Measurements from ENCODE around the gene IRGC.
A peak's percentile ranks its signal among the peaks of the same experiment; 100 is the strongest.

The IRGC gene

DNA sequence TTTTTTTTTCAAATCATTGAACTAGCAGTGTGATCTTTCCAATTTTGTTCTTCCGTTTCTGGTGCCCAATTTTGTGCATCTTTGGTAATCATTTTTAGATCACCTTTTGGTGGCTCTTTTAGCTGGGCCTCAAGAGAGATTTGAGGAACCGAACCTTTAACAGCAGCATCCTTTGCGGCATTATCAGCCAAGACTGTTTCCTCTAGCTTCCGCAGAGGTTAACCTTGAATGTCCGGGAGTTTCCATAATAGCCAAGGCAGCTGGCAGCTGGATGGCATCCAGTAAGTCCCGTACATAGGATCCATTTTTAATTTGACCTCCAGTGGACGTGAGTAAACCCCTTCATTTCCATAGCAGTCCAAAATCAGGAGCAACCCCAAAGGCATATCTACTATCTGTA lies 9.6 kb downstream of the IRGC start:
- peak; percentile 33 for DNase-seq

DNA sequence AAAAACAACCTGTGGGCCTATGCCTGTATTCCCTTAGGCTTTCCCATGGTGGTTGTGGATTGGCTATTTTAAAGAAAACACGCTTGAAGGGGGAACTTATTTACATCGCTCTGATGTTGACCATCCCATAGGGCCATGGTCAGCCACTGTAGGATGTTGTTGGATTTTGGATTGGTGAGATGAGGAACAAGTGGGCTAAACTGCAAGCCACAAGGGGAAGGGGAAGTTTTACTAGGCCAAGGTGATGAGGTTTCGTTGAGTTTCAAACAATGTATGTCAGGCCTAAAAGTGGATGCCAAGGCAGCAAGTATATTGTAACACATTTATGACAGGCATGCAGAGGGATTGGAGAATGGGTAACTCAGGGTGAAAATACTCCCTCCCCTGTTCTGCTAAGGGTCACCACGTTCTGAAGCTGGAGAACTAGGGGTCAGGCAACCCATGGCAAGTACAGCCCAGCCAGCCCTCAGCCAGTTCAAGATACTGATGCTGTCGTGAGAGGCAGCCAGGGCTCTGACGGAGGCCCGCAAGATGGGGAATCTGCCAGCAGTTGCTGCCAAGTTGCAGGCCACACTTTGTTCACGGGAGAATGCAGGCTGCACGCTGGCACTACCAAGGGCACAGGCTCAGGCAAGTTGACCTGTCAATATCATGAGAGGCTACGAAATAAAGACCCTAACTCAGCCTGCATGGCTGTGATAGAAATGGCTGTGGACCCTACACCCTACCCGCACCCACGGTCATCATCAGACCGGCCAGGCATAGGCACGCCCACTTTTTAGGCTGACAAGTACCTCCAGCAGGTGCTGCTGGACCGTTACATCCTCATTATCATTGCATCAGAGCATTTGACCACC lies 11.1 kb downstream of the IRGC start:
- DNase-seq = no peak

DNA sequence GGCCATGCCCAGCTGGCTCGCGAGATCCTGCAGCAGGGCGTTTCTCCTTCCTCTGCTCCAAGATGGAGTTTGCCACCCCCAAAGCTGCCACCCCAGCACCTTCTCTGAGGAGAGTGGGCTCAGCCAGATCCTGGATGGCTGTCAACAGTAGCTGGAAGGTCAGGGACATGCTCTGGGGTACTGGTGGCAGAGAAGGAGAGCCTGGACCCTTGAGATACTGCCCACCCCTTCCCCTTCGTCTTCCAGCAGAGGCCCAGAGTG lies 11.6 kb downstream of the IRGC start:
- no peak for DNase-seq

DNA sequence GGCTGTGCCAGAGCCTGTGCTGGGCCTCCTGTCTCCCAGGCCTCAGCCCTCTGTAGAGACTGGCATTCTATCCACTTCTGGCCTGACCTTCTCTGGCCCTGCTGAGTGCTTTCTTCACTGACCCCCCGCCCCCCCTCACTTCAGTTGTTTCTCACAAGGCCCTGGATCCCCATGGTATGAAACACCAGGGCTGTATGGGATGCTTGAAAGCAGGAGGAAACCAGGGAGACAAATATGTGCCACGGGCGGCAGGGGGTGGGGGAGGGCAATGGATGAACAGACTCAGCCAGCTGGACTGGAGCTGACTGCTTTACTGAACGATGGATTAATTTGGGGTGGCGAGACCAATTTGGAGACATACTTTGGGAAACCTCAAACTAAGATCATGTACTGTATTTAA lies 14.0 kb downstream of the IRGC start:
- no peak for DNase-seq

DNA sequence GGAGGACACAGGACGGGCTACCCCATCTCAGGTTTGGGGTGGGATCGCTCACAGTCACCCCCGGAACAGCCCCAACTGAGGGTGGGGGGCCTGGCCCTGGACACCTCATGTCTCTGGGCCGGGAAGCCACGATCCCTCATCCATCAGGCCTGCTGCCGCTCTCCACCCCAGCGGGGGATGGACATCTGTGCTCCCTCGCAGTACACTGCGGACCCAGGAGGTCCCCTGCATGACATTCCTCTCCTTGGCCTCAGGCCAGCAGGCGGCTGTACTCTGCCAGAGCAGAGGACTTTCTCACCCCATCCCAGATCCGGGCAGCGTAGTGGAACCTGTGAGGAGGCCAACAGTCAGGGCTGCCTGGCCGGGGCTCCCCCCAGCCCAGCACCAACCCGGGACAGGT lies 15.5 kb downstream of the IRGC start:
- no peak for DNase-seq

DNA sequence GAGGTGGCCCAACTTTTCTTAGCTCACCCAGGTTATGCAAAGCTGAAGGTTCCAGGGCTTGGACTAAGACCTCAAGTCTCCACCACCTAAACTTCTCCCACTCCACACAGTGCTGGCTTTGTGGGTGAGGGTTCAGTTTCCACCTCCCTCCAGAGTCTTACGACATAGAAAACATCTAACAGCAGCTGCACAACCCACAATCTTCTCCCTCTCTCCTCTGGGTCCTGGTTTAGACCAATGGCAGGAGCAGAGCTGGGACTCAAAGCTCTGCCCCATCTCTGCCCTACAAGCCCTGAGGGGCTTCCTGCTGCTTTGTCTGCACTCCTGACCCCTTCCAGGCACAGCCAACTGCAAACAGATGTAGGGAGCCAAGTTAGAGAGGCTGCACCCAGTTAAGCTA lies 16.0 kb downstream of the IRGC start:
- DNase-seq = no peak

DNA sequence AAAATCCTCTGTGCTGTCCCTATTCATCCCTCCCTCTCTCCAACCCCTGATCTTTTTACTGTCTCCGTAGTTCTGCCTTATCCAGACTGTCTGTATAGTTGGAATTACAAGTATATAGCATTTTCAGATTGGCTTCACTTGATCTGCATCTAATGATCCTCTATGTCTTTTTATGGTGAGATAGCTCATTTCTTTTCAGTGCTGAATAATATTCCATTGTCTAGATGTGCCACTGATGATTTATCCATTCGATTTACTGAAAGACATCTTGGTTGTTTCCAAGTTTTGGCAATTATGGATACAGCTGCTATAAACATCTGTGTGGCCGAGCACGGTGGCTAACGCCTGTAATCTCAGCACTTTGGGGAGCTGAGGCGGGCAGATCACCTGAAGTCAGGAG lies 19.1 kb downstream of the IRGC start:
- no peak for DNase-seq

DNA sequence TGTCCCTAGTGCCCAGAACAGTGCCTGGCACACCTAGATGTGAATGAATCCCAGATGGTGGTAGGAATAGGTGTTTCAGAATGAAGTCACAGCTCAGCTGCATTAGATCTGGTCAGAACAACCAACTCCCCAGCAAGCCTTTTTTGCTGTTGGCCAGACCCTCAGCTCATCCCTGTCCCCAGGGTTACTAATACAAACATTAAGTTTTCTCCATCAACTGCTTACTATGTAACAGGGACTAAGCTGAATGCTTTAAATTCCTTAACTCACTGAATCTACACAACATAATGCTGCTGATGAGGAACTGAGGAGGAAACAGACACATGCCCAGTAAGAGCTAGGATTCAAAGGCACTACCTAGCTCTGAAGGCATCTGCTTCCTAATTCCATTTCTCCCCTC lies 20.1 kb downstream of the IRGC start:
- DNase-seq = no peak

DNA sequence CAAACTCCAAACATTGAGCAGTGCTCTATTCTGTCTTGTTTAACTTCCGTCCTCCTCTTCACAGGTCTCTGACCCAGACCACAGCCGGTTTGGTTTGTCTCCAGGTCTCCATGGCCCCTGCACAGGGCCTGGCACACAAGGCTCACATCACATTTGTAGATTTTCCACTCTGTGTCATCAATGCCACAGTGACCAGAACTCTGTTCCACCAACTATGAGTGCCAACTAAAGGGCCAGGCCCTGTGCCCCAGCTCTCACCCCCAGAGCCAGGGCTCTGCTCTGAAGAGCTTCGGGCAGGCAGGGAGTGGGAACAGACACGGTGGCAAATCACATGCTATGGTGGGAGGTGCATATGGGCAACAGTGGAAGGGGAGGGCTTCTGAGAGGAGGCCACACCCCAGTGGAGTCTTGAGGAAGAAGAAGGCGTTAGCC lies 22.9 kb downstream of the IRGC start:
- peak; percentile 82 for DNase-seq

DNA sequence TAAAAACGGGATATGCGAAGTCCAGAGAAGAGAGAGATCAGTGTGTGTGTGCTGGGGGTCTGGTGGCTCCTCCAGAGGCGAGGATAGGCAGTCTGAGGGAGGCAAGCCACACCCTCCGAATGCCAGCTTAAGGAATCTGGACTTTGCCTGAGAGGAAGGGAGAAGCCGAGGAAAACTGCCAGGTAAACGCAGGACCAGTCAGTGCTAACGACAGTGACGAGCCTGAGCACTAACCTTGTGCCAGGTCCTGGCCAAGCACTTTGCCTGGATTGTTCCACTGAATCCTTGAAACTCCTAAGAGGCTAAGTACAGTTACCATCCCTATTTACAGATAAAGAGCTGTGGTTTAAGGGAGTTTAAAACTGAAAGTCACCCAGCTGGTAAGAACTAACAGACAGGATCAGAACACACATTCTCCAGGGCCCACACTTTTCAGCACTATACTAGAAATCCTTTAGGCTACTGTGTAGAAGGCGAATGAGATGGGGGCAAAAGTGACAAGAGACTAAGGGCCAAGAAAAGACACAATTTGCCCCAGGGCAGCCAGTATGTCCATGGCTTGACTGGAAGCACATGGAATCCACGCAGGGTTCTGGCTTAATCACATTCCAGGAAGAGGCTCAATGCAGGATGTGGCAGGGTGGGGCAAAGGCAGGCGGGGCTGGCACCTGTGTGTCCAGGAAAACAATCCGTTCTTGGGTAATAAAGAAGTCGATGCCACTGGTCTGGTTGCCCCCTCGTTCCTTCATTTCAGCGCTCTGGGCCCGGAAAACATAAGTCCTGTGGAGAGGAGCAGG lies 23.8 kb downstream of the IRGC start:
- no peak for DNase-seq

DNA sequence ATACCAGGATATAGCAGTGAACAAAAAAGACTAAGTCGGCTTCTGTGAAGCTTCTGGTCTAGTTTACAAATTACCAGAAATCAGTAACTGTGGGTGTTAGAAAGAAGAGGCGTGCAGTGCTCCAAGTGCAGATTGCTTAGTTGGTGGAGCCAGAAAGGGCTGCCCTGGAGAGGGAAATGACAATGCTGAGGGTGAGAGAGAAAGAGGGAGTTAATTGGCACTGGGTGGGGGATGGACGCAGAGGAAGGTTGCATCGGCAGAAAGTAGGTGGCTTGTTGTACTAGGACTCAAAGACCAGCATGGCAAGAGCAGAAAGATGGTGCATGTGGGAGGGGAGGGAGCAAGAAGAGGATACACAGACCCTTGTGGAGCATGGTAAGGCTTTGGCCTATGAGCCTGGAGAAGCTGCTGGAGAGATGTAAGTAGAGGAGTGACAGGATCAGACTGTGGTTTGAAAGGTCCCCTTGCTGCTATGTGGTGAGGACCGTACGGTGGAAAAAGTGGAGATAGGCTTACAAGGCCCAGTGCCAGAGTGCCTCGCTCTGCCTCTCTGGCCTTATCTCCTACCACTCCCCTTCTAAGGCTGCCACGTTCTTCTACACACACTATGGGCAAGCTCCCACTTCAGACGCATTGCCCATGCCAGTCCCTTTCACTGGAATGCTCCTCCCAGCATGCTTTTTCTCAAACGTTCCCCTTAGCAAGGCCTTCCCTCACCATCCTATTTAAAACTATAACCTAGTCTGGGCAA lies 25.4 kb downstream of the IRGC start:
- DNase-seq = peak; percentile 93

DNA sequence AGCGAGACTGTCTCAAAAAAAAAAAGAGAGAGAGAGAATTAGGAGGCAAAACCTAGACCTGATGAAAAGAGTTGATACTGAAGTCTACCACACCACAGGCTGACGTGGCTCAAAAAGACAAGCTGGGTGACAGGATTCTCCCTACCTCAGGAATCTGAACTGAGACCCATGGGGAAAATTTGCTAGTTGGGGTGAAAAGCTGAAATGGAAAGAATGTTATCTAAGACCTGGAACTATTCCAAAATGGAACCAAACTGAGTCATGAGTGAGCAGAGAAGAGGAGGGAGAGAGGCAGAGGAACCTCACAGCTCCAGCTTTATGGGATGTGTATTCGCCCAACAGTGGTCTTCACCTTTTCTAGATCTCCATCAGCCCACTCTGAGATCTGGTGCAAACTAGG lies 27.2 kb downstream of the IRGC start:
- DNase-seq = peak; percentile 43

DNA sequence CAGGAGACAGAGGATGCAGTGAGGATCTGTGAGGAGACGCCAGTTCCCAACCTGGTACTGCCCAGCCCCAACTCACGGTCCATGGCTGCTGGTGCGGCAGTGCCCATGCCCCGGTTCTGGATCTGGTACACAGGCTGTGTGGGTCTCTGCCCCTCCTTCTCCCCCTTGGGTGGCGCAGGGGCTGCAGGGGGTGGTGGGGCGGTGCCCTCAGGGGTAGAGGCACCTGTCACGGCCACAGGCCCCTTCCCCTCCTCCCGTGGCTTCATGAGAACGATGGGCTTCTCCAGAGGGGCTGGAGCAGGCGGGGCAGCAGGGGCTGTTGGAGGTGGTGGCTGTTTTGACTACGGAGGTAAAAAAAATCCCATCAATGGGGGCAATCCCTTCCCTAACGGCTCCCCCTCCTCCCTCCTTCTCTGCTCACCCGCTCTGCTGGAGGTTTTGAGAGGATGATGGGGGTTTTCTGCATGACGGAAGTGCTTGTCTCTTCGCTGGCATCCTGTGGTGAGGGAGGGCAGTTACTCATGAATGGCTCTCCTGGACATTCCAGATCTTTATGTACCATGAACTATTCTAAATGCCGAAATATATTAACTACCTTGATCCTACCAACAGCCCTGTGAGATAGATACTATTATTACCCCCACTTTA lies 31.8 kb downstream of the IRGC start:
- no peak for DNase-seq

DNA sequence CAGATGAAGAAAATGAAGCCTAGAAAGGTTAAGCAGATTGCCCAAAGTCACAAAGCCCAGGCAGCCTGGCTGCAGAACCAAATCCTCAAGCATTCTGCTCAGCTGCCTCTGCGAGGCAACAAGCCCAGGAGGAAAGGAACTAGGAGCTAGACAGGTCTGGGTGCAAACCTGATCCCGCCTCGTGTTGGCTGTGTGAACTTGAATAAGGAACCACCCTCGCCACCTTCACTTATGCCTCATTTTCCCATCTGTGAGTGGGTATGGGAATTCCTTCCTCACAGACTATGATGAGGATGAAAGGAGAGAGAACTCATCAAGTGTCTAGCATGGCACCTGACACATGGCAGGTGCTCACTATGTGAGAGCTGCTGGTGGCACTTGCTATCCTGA lies 32.3 kb downstream of the IRGC start:
- no peak for DNase-seq

DNA sequence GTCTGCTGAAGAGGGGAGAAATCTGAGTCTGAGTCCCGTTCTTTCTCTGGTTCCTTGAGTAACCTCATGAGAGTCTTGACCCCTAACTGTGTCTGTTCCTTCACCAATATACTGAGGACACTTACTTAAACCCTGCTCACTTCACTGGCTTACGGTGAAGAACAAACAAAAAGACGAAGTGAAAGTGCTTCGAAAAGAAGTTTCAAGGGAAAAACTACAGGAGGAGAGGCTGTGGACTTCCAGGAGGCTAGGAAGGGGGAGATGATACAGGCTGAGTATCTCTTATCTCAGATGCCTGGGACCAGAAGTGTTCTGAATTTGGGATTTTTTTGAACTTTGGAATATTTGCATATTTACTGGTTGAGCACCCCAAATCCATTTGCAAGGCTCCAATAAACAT lies 32.8 kb downstream of the IRGC start:
- DNase-seq = no peak

DNA sequence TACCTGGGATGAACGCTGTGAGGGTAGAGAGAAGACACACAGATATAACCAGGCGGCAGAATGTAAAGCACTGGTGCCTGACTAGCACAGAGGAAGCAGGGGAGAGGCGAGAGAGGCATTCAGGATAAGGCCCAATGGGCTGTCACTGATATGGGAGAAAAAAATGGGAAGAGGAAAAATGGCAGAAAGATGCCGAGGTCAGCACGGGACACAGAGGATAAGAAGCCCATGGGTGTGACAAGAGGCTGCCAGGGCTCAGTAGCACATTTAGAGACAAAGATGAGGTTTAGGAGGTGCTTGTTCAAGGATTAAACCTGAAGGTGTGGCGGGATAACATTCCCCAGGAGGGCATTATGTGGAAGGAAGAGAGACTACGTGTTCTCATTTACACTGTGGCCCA lies 33.3 kb downstream of the IRGC start:
- DNase-seq = no peak

DNA sequence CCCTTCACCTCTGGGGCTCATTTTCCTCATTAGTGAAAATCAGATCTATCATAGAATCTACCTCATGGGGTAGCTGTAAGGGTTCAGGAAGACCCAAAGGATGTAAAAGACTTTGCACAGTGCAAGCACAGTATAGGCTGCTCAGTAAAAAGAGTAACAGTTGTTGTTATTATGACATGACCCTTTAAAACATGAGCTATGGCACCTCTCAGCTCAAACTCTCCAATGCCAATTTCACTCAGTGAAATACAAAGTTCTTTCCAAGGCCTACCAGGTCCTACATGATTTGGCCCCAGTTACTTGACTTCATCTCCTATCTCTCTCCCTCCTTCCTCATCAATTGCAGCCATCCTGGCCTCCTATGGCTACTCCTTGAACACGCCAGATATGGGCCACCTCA lies 34.0 kb downstream of the IRGC start:
- no peak for DNase-seq

DNA sequence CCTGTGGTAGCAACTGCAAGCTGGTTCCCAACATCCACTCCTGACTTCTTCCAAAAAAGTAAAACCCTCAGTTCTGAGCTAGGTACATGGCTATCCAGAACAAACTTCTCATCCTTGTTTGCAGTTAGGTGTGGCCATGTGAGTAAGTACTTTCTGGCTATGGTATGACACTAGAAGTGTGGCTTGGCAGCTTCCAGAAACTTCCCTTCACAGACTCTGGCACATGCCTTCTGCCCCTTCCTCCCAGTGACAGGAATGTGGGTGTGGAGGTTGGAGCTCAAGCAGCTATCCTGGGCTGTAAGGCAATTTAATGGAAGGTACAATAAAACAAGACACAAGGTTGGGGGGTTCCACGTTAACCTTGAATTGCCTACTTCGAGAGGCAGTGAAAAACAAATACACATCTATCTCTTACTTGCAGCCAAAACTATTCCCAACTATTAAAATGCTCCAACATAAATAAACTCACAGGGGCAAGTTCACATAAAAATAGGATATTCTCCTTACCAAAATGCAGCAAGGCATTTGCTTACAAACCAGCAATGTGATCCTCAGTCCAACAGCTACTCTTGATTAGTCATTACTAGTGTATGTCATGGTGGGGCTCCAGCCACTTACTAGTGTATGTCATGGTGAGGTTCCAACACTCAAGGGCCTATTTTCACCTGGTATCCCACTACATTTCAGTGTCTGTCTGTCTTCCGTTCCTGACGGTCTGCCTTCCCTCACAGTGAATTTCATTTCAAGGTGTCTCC lies 35.8 kb downstream of the IRGC start:
- DNase-seq = no peak

DNA sequence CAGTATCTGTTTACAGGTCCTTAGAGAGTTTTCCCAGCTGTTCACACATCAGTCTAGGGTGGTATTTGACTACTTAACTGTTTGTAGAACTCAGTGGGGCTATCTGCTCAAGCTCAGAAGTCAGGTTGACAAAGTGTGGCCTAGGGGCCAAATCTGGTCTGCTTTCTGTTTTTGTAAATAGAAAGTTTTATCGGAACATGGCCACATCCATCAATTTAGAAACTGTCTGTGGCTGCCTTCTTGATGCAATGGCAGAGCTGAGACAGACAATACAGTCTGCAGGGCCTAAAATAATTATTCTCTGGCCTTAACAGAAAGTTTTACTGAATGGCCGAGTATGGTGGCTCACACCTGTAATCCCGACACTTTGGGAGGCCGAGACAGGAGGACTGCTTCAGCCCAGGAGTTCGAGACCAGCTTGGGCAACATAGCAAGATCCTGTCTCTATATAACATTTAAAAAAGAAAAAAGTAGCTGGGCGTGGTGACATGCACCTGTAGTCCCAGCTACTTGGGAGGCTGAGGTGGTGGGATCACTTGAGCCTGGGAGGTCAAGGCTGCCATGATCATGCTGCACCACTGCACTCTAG lies 36.5 kb downstream of the IRGC start:
- DNase-seq = no peak

DNA sequence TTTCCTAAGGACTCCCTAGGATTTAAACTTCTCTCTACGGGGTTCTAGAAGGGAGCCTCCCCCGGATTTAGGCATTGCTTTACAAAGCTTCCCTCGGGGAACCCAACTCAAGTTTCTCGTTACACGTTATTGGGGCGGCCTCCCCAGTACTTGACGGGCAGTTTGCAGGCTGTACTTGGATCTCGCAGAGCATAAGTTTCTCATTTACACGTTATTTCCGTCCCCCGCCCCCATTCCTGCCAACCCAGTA lies 38.3 kb downstream of the IRGC start:
- no peak for DNase-seq

DNA sequence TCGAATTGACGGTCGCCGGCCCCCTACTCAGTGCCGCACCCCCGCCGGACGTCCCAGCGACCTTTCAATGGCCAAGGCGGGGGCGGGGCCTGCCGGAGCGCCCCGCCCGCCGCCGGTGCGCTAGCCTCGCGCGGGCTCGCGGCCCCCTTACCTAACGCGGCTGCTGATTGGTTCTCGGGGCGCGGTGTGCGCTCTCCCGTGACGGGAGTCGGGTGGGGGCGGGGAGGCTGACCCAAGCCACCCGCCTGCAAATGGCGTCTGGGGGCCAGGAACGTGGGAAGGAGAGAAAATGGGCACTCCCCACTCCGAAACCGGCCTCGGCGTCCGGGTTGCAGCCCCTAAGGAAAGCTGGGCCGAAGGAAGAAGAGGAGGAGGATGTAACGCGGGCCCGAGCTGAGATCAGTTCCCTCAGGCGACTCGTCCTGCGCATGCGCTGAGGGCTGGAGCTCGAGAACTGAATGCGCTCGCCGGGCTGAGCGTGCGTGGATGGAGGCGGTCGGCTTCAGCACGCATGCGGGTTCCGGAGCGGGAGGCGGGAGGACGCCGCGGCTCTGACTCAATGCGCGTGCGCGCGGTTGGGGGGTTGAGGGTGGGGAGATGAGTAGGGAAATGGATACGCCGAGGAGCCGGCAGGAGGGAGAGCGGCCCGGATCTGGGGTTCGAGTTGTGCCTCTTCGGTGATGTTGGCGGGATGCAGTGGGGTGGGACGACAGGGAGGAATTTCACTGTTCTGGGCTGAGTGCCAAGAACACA lies 38.8 kb downstream of the IRGC start, which contains the start of gene SMG9:
TSS of gene SMG9 (minus strand) at position 460 of the 753 bp plus-strand sequence. CDS start 4,221 bp downstream, outside the sequence.
- peak; percentile 98 for DNase-seq
